Colon (tissue), 2 donors: ENCODE measurements around the gene LGR6.

Source experiments
- FAIRE-seq: peaks from 2 replicates; lab custom pipeline; 2012; peaks lifted over from hg19 to GRCh38; lab: Jason Lieb, UNC
- donor health status: control.
- donor health status: control.

The LGR6 gene

DNA sequence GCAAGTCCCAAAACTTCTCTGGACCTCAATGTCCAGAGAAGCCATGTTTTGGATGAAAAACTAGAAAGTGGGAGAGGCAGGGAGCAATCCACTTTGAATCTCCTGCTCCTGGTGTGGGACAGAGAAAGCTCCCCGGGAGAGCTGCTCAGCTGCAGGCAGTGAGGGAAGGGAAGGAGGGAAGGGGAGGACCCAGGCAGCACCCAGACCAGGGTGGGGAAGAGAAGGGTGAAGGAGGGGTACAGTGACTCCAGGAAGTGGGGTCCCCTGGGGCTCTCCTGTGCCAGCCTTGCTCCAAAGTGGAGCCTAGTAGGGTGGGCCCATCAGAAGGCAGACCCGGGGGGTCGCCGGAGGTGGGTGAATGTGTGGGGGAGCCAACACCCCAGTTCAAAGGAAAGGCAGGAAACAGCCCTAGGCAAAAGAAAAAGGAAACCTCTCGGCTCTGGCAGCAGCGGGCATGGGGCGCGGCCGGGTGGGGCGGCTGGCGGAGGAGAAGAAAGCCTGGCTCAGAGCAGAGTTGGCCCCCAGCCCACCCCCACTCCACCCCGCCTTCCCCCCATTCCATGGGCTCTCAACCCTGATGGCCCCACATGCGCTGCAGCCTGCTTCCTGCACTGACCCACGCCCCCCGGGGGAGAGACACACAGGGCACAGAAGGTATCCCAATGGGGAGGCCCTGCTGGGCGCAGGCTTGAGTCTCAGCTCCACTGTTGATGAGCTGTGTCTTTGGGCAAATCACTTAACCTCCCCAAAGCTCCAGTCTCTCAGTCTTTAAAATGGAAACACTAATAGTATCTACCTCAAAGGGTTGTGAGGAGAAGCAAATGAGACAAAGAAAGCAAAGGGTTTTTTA is 5.7 kb downstream of the LGR6 start:
- FAIRE-seq: no peak

DNA sequence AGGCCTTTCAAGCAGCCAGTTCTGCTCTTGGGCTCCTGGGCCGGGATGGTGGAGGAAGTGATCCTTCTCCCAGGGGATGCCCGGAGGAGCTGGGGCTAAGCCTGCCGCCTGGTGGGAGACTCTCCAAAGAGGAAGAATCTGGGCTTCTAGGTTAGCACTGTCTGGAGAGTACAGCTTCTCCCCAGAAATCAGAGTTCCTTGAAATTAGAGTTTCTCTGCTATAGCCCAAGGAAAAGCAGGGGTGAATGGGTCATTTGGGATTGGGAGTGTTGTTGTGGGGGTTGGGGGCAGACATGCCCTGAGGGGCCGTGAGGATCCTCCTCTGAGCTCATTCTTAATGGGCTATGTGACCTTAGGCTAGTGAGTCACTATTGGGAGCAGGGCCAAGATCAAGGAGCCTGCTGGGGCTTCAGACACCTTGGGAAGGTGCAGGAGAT is 6.5 kb downstream of the LGR6 start:
- no peak for FAIRE-seq

DNA sequence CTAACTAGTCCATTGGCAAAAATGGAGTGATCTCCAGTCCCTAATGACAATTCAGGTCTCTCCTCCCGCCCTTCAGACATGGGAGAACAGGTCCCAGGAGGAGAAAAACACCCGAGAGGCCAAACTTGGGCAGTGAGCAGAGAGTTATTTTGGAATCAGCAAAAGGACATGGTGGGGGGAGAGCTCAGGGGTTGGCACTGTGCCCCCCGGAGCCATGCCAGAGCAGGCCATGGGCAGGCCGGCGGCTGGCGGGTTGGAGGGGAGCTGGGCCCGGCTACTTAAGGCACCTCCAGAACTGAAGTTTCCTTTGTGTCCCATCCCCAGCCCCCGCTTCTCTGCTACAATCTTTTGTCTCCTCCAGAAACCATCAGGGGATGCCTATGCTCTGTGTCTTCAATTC is 7.1 kb downstream of the LGR6 start:
- no peak for FAIRE-seq

DNA sequence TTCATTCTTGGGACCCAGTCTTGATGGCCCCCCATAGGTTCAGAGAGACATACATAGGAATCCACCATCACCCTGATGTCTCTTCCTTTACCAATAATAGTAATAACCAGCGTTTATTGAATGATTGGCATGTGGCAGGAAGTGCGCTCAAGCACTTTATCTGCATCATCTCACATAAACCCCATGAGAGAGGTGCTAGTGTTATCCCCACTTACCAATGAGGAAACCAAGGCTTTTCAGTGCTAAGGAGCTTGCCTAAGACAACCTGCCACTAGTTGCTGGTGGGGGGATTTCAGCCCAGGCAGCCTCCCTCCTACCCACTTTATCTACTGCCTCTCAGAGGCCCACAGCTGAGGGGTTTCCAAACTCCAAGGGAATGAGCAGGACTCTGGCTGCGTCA is 7.7 kb downstream of the LGR6 start:
- no peak for FAIRE-seq

DNA sequence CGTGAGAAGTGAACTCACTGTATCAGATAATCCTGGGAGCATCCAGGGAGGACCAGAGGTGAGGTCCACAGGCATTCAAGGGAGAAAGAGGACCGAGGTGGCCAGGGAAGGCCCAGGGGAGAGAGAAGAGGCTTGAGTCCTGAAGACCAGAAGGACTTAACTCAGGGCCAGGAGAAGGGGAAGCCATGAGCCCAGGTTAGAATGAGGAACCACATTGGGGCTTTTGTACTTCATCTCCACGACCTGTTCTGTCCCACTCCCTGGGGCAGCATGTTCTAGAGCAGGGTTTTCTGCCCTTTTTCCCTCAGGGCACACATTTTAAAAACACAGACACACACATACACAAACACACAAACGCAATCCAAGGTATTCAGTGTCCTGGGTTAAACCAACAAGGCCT is 8.4 kb downstream of the LGR6 start:
- no peak for FAIRE-seq

DNA sequence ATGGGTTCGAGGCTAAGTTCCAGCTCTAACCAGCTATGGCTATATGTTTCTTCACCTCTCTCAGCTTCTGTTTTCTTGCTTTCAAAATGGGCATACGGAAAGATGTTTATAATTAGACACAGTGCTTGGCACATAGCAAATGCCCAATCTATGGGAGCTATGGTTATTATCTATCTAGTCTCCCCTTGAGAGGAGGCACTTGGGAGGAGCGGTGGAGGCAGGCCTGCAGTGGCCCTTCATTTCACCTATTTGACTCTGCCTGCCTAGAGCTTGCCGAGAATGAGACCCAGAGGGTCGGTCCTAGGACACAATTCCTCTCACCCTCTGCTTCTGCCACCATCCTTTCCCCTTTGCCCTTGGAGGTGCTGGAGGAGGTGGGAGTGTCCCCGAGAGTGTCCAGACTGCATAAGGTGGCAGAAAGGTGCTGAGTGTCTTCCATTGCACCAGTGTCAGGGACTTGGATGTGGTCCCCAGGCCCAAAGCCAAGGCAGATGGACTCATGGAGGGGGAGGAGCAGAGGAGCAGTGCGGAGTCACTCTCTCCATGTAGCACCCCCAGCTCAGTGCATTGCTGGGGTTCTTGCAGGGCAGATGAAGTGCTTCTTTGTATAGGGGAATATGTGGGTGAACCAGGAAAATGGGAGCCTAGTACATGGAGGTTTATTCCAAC is 9.0 kb downstream of the LGR6 start:
- FAIRE-seq: no peak

DNA sequence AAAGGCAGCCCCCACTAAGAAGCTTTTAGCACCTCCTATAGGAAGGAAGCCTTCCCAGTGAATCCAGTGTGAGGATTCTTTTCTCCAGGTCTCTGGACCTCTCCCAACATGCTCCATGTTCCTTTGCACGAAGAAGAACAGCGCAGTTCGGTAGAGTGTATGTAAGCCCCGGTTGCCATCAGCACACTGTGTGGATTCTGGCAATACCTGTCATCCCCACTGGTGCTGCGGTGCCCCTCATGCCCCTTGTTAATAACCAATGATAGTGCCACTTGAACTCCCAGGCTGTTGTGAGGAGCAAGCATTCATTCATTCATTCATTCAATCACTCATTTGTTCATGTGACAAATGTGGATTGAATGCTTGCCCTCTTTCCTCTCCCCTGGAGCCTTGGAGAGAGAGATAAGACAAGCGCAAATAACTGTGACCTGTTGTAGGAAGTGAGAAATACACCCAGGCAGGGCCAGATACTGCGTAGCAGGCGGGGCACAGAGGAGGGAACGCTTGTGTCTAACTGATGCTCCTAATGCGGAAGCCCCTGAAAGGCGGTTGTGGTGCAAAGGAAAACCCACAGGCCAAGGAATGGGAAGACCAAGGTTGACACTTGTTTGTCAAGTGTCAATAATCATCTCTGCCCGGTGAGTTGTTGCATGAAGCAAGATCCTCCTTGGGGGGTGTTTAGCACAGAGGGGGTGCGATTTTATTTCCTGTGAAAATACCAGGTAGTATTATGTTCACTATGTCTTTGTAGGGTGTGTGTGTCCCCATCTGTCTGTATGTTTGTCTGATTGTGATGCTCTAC is 9.8 kb downstream of the LGR6 start:
- FAIRE-seq: no peak

DNA sequence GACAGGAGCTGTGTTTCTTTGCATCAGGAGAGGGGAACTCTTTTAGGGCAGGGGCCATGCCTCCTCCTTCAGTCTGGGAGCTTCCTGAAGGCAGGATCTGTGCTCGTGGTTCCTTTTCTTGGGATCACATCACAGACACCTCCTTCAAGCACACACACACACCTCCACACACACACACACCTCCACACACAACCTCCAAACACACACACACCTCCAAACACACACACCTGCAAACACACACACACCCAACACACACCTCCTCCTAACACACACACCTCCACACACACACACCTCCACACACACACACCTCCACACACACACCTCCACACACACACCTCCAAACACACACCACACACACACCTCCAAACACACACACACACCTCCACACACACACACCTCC is 10.5 kb downstream of the LGR6 start:
- no peak for FAIRE-seq

DNA sequence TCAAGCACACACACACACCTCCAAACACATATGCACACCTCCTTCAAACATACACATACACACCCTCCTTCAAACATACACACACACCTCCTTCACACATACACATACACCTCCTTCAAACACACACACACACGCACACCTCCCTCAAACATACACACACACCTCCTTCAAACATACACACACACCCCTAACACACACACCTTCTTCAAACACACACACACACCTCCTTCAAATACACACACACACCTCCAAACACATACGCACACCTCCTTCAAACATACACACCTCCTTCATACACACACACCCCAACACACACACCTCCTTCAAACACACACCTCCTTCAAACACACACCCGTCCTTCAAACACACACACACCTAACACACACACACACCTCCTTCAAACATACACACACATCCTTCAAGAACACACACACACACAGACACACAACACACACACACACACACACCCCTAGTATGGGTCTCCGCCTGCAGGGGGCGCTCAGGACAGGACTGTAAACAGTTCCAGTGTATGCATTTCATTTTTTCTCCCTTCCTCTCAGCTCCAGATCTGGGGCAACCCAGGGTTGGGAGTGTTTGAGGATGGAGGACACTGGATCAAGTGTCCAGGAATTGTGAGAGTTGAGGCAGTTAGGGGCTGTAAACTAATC is 12.1 kb downstream of the LGR6 start:
- FAIRE-seq: no peak

DNA sequence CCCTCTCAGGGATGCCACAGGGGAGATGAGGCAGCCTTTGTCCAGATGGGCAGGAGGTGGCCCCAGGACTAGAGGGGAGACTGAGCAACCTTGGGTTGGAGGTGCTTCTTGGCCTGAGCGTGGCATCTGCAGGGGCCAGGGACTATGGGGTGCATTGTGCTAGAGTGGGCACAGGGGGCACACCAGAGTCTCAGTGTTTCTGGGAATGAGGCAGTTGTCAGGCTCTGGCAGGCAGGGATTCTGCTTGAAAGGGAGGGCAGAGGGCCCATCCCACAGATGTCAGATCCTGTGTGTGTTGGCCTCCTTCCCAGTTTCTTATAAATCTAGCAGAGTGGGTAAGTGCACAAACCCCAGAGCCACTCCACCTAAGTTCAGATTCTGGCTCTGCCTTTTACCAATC is 13.7 kb downstream of the LGR6 start:
- no peak for FAIRE-seq

DNA sequence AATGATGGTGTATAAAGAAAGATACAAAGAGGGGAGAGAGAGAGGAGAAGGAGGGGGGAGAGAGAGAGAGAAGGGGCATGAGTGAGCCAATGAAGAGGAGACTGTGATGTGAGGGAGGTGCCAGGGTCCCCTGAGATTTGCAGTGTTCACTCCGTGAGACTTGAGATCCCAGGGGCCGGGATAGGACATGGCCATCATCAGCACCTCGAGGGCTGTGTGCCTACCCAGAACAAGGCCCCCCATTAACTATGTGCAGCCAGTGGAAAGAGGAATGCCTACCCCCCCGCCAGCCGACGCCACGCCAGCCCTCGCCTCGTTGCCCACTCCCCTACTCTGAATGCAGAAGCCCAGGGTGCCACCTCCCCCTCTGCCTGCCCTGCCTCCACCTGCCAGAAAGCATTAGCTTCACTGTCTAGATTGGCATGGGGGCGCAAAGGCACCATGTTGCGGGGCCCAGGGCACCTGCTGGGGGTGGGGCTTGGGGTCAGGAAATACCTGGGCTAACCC is 14.8 kb downstream of the LGR6 start:
- FAIRE-seq: no peak

DNA sequence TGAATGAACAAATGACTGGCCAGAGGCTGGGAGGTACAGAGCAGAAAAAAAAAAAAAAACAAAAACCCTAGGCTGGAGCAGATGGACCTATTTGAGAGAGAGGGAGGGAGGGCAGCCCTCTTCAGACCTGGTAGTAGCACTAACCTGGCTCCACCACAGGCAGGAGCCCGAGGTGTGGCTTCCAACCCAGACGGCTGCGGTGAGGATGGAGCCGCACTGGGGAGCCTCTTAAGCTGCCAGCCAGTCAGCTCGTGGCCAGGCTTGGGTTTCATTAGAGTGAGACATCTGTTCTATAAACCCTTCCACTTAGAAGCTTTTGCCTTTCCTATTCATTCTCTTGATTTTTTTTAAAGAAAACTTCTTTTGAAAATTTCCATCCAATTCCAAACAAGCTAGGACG is 16.8 kb downstream of the LGR6 start:
- no peak for FAIRE-seq

DNA sequence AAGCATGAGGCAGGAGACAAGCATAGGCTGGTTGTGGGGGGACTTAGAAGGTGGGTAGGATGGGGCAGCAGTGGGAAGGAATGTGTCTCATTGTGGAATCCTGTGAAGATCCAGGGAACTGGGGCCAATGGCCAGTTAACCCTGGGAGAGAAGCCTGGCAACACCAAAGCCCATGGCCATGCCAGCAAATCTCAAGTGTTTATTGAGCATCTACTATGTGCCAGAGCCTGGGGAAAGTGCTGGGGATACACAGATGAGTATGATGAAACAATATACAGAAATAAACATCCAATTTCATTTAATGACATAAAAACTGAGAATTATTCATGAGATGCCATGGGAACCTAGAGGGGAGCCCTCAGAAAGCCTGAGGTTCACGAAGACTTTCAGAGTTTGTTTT is 17.4 kb downstream of the LGR6 start:
- FAIRE-seq: no peak

DNA sequence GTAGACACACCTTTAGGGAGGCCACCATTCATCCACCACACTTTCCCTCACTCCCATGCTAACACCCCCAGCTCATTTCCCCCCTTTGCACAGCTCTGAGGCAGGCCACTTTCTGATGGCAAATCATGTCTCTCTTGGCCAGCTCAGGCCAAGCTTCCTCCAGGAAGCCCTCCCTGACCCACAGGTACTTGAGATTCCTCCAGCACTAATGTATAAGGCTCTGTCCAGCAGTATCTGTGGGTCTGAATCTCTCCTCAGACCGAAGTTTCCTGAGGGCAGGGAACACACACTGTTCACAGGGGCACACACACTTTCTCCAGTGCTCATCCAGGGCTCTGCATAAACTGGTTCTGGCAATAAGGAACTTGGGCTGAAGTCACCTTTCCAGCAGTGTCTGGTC is 19.2 kb downstream of the LGR6 start:
- FAIRE-seq: no peak

DNA sequence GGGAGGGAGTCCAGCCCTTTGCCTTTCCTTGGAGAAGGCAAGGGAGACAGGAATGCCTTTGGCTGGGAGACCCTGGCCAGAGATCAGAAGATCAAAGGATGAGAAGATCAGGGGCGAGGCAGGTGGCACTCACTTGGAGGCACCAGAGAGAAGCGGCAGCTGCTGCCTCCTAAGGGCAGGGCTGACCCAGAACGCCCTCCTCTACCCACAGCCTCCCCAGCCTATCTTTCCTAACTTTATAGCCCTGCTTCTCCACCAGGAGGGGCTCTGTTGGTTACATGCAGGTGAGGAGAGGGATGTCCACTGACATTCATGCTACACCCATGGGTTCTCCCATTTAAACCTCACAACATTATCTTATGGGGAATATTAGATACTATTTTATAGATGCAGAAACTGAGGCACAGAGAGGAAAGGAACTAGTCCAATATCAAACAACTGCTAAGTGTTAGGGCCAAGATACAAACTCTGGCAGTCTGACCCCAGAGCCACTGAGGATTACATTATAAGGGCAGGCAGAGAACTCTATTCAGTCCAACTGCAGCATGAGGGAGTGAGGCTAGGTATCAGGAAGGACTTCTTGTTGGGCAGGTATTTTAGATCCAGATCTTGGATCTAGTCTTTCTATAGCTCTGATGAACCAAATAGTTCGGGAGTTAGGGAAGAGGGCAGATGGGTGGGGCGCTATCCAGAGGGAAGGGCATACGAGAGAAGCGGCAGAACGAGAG is 19.9 kb downstream of the LGR6 start:
- FAIRE-seq: no peak

DNA sequence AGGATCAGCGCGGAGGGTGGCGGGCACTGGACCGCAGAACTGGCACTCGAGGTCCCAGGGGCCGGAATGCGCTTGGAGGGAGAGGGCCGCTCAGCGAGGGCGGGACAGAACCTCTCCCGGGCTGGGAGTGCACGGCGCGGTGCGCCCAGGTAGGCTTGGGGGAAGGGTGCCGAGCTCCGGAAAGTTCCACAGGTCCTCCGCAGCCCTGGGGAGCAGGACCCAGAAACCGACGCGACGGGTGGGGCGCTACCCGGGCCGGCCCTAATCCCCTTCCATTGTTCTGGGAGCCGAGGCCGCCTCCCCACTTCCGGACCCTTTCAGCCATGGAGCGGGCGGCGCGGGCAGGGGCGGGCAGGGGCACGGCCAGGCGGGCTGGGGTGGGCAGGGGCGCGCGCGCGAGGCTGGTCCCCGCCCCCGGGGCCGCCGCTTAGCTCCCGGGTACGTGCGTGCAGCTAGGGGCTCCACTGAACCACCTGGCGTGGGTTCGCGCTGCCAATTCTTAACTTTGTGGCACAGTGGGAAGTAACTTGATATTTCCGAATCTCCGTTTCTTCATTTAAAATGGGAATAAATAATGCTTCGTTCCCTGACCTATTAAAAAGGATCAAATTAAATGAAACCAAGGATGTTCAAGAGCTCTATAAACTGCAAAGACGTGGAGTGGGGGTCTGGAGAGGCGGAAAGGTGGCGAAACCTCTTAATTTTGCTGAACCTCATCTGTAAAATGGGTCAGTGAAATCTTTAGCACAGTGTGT is 20.7 kb downstream of the LGR6 start:
- FAIRE-seq: no peak

DNA sequence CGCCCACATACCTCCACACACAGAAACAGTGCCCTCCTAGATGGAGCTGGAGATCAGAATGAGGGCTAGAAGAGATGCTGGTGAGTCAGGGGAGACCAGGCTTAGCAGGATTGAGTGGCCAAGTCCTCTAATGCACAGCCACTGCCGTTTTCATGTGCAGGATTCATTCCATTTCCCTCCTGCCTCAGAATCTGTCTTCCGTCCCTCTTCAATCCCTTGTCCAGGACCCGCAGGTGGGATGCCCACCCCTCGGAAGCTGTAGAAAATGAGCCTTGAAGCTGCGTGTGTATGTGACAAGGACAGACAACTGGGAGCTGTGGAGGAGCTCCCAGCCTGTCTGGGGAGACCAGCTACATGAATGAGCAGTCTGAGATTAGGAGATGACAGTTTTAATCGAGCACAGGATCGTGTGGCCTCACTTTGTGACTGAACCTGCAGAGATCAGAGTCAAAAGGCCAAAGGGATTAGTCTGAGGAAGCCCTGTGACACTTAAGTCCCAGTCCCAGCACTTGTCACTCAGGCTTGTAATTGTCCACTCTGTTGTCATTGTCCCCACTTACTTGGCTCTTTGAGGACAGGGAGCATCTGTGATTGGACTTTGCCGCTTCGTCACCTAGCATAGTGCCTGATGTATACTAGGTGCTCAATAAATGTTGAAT is 22.0 kb downstream of the LGR6 start:
- FAIRE-seq: no peak

DNA sequence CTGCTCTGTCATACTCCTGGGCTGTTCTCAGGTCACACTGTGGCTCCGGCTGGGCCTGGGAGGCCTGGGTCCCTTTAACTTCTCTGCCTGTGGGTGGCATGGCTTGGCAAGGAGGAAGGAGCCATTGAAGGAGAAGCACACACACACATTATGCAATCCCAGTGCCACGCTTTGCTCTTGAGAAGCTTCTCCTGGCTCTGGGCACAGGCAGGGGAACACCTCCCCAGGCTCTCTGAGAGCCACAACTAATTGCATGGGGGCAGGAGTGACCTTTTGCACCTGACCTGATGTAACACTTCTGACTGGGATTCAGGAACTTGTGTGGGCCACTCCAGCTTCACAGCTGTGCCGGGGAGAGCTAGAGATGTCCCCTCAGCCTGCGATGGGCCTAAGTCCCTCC is 23.1 kb downstream of the LGR6 start:
- no peak for FAIRE-seq

DNA sequence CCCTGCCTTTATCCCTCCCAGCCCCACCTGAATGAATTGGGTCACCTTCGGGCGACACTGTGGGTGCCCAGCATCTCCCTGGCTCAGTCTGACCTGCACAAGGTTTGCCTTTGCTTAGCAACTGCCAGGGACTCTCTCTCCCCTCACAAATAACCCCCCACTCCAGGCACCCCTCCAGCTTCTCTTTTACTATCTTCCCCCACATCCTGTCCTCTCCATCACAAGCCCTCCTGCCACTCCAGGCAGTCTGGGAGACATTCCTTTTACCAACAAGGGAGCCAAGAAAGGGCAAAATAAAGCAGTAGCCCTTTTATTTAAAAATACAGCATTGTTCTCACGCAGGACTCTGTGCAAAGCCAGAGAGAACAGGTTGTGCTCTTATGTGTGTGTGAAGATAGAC is 23.9 kb downstream of the LGR6 start:
- FAIRE-seq: no peak

DNA sequence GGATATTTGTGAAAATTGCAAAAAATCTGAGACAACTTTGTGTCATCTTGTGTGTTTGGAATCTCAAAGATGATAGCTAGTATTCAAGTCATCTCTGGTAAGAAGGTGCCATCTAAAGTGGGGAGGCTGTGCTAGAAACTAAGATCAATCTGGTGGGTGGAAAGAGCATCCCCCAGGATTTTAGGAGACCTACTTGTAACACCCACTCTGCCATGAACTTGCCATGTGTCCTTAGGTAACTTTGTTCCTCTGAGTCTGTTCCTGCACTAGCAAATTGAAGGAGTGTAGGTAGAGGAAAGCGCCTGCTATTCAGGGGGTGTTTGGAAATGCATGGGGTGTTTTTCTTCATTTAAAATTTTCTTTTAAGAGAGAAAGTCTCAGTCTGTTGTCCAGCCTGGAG is 24.4 kb downstream of the LGR6 start:
- no peak for FAIRE-seq
